ENCODE measurements around the gene GALNT10.

GALNT10 gene

DNA sequence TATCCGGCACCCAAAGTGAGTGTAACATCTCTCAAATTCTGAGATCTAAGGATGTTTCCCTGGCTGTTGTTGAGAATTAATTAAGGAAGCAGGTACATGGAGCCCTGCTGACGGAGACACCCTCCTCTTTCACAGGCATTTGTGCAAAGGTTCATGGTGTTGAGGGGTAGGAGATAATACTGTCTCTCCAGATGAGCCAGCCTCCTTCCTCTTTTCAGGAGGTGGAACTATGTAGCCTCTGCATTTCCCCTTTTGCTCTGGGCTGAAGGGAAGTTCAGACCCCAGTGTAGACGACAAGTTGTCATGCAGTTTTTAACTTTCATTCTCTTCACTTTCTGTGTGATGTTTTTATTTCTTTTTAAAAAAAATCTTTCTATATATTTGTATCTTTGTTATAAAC is 107.5 kb downstream of the GALNT10 start:
- DNase-seq = no peak

DNA sequence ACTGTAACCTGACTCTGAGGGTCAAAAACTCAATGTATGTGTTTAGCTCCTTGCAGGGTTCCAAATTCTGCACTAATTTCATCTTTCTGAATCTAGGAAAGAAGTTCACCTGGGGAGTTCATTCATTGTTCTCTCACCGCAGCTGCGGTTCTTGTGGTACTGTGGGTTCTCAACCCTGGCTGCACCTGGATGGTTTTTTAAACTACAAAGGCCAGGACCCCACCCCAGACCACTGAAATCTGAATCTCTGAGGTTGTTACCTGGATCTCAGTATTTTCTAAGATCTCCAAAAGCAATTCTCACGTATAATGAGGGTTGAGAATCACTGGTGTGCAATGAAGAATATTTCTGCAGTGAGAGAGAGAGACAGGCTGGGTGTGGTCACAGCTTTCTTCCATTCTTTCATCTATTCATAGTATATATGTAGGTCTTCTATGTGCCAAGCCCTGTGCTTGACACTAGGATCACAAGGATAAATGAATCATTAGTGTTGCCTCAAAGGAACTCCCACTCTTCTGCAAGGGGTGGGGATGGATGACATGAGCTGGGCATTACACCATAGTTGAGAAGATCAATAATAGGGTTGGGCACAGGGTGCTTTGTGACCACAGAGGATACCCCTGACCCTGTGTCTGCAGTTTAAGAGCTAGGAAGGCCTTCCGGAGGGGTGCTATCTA is 109.8 kb downstream of the GALNT10 start:
- DNase-seq = no peak

DNA sequence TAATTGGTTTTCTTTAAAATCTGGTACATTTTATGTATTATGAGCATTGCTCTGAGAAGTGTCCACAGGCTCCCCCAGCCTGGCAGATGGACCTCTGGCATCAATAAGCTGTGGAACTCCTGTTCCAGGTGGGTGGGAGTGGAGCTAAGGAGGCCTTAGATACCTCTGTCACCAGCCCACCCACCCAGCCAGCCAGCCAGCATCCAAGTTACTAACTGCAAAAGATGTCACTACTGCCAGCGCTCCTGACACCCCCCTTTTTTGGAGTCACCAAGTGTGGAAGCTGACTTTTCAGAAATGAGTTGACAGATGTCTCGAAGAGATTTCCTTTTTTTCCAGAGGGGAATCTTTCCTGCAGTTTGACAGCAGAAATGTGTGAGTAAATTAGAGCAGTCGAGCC is 111.2 kb downstream of the GALNT10 start:
- DNase-seq = no peak

DNA sequence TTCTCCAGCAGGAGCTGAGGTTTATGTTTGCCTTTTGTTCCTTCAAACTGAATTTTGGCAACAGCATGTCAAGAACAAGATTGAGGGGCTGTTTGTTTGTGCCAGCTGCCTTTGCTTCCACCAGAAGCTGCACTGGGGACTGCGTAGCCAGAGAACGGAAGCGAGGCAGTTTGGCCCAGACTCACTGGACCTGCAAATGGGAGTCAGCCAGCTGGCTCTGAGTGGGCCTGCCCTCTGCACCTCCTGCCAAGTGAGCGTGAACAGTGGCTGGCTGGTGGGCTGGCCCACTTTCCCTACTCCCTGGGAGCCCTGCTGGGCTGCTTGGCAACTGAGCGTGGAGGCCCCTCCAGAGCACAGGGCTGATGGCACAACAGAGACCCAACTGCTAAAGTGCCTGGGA is 111.6 kb downstream of the GALNT10 start:
- DNase-seq = no peak

DNA sequence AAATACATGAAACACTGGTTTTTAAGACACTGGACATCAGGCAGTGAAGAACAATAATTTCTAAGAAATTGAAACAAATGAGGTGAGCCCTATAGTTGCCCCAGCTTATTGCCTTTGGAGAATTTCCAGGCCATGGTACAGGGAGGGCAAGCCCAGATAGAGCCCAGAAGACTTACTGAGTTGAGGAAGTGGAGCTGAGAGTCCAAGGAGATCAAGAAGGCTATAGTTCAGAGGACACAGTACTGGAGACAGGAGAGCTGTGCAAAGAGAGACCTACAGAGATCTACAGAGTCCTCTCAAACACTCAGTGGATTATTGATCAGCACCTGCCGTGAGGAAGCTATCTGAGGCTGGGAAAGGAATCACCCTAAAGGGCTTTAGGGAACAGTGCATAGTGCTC is 112.6 kb downstream of the GALNT10 start:
- no peak for DNase-seq

DNA sequence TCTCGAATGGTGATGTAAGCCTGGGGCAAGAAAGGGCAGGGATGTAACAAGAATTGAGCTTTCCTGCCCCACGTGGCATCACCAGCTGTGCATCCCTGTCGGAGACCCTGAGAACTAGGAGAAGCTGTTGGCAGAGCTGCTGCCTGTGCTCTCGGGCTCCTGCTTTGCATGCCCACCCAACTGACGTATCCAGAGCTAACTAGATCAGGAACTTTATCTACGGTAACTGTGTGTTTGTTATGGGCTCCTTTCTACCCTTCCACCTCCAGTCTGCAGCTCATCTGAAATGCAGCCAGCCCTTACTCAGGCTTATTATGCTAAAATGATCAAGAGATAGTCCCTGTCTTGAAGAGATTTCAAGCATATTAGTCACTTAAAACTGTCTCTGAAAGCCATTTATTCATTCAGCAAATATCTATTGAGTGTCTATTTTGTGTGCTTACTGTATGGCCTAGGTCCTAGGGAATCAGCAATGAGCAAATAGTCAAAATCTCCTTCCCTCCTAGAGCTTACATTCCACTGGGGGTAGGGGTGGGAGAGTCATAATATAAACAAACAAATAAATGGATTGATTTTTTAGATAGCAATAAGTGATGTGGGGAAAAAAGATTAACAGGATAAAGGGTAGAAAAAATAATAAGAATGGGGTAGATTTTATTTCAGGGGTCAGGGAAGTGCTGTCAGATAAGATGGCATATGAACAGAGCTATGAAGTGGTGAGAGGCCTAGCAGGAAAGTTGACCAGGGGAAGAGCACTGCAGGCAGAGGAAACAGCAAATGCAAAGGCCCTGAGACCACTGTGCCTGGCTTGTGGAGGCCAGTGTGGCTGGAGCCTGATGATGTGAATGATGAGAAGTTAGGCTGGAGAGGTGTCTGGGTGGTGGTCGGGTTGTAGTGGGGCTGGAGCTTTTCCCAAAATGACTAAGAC is 118.2 kb downstream of the GALNT10 start:
- DNase-seq = no peak

DNA sequence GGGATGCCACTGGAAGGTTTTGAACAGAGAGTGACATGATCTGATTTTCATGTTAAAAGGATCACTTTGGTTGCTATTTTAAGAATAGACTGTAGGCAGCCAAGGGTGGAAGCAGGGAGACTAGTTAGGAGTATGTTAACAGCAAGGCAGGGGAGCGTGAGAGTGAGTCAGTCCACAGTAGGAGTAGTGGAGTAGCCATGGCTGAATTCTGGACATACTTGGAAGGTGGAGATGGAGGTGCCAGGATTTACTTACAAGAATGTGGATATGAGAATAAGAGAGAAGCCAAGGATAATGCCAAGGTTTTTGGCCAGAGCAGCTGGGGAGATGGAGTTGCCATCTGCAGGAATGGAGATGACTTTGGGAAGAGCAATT is 118.8 kb downstream of the GALNT10 start:
- no peak for DNase-seq

DNA sequence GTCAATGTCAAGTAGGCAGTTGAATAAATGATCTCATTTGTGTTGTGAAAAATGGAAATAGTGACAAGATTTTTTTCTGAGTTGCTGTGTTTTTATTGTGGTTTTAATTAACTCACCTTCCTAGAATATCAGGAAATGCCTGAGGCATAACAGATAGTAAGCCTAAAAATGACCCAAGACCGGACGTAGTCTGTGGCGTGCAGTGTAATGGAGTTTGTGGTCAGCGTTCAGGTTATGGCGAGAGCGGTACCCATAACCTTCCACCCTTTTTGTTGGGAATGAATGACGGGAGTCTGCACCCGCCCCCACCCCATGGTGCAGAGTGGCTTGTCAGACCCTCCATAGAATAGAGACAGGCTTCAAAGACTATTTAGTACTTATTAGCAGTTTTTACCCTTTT is 119.3 kb downstream of the GALNT10 start:
- DNase-seq = no peak

DNA sequence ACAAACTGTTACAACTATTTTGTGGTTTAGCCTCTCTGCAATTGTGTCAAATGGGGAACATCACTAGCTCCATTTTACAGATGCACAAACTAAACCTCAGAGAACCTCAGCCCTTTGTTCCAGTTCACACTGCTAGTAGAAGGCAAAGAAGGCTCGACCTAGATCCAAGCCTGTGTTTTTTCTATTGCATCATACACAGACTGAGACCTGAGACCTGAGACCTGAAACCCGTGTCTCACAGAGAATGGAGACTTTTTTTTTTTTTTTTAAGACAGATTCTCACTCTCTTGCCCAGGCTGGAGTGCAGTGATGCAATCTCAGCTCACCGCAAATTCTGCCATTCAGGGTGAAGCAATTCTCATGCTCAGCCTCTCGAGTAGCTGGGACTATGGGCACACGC is 120.8 kb downstream of the GALNT10 start:
- no peak for DNase-seq

DNA sequence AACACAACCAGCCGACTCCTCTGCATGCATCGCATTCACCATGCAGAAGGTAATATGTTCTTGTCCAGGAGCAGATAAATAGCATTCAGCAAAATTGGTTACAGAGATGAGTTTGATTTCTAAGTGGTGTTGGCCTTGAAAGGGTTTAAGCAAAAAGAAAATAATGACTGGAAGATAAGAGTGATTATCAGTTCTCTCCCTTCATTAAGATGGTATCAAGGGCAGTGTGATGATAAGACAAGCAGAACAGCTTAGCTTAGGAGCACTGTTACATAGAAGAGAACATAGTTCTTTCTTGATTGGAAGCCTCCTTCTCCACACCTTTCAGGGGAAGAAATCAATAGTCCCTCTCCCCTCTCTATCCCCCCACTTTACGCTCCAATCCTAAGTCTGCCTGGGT is 121.5 kb downstream of the GALNT10 start:
- DNase-seq = no peak

DNA sequence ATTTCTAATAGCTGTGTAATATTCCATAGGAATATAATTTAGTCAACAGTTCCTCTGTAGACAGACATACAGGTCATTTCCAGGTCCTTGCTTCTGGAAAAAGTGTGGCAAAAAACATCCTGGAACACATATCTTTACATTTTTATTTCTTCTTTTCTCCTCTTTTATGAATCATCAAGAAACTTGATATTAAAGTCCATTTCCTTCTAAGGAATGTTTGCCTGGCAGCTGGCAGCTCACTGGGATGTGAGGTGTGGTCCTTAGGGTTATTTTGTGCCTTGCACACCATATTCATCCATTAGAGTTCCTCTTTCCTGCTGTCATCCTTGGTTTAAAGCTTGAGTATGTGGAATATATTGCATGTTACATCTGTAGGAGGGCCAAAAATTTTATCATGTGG is 122.0 kb downstream of the GALNT10 start:
- DNase-seq = no peak

DNA sequence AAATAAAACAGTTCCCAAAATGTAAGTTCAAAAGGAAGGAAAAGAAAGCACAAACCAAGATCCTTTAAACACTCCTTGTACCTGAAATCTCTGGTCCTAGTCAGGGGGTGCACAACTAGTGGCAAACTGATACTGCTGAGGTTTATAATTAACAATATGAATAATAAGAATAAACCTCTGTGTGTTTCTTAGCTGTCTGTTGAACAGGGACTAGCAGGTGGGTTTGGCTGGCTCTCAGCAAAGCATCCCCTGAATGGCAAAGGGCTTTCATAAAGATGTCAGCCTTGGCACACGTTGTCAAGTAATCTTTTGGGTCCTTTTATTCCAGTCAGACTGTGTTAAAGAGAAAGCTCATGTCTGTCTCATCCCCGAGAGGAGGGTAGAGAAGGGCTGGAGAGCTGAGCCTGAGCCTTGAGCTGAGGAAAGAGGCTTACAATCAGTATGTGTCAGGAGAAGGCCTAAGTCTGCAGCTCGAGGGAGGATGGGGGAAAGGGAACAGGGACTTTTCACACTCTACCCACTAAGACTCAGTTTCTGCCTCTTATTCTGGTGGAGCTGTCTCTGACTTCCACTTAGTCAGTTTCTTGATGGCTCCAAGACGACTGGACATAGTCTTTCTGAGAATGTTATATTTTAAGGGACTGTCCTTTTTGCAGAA is 123.0 kb downstream of the GALNT10 start:
- no peak for DNase-seq

DNA sequence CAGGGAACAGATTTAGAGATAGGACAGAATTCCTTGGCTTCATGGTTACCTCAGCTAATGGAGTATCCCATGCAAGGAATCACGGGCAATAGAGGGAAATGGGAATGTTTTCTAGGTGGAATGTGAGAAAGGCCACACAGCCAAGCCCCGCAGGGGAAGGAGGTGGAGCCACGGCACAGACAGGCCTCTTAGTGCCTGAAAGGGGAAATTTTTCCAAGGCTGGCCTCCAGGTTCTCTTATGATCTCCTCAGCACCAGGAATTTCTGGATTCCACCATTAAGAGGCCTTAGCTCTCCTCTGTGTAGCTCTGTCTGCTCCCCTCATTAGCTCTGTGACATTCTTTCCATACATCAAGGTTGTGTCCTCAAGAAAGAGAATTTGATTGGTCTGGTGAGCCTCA is 124.7 kb downstream of the GALNT10 start:
- no peak for DNase-seq

DNA sequence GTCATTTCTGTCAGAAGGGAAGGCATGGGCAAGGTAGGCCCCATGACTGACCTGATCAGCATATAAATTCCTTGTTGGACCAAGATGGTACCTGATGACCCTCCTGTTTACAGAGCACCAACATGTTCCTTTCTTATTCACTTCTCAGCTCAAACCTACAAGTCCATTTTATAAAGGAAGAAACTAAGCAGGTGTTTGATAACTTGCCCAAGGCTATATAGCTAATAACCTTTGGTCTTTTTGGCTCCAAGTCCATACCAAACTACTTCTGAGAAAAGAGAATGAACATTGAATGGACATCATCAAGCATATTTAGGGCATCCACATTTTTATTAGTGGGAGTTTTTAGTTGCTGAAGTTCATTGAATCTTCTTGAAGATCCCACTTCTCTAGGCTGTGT is 125.2 kb downstream of the GALNT10 start:
- no peak for DNase-seq

DNA sequence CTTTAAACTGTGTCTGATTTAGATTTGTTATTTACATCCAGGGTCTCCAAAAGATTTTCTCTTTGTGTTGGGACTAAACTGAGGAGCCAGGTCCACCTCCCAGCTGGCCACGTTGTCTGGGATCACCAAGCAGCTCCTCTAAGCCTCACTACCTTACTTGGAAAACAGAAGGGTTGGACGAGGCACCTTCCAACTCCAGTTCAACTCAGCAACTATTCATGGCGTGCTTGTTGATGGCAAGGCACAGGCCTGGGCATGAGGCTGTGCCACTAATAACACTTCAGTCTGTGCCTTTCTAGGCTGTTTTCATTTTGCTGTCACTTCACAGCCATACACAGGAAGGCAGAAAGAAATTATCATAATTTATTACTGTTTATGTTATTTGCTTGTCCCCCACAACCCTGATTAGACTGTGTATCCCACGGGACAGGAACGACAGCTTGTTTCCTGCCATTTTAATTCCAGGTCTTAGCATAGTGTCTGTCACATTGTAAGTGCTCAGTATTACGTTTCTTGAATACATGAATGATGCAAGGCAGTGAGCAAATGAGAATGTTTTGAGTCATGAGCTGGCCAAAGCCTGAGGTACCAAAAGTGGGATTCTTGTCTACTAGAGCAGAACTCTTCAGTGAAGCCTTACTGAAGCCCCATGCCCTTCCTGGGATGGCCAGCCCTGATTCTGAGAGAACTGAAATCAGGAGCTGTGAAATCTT is 125.8 kb downstream of the GALNT10 start:
- no peak for DNase-seq

DNA sequence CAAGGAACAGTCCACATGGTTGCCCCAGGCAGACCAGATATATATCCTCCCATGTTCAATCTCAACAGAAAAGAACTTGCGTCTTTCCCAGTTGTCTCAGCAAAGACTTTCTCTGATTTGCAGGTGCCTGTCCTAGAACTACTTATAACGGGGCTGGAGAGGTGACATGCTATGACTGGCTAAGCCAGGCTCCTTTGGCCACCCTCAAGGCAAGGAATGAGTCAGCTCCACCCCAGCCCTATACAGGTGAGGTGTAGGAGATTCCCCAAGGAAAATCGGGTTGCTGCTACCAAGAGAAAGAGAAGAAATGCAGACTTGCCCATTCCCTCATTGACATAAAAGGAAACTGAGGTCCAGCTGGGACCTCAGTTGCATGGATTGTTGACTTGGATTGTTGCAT is 127.4 kb downstream of the GALNT10 start:
- DNase-seq = no peak

DNA sequence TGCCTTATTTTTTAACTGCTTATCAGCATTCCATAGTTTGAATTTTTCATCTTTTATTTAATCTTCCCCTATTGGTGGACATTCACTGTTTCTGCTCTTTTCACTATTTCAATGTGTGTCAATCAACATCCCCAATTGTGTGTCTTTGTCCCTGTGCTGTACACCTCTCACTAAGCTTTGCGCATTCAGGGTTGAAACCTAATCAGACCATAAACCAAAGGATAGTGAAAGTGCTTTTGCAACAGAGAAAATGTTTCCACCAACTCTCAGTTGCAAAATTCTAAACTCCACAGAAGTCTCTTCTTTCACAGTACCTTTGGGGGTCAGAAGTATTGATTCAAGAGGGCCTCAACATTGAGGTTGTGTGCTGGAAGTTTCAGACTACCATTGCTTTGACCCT is 128.2 kb downstream of the GALNT10 start:
- DNase-seq = no peak

DNA sequence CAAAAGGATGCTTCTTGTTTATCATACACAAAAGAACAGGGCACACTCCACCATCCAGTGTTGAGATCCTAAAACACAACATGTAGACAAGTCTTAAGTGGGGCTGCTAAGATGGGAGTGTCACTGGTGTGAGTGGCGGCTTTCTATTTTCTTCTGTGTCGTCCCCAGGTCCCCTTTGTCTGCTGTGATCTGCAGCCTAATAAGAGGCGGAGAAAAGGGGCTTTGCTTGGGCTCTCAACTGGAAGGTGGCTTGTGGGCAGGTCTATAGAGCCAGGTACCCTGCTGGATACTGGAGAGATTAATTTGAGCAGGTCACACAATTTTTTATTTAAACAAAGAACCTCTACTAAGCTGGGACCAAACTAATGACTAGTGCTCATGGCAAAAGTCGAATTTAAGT is 129.2 kb downstream of the GALNT10 start:
- no peak for DNase-seq

DNA sequence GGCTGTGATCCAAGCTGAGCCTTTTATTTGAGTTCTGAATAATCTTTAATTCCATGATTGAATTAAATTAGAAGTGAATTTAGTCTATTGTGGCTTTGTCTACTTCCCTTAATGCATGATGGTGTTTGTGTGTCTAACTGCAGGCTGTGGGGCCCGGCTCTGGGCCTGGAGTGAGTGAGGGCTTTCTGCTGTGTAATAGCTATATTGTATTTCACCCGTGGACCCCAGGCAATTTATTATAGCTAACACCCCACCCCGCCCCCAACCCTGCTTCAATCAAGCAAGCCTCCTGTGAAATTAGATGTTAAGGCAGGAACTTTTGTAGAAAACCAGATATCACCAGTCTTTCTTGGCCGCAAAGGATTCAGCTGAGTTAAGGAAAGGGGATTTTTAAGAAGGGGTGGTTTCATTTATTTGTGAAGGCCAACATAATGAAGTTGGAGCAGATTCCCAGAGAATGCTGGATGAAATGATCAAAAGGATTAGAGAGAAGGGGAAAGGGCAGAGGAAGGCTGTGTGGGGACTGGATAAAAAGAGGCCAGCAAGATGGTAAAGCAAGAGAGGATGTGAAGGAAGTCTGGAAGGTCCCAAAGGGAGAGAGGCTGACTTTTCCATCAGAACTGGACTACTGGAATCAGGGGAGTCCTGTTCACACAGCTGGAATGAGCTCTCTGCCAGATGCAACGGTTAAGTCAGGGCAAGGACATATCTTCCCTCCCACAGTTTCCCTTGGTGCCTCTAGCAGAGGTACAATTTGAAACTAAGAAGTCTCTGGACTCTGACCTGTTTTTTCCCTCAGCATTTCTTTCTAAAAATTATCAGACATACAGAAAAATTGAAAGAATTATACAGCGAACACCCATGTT is 129.9 kb downstream of the GALNT10 start:
- no peak for DNase-seq

DNA sequence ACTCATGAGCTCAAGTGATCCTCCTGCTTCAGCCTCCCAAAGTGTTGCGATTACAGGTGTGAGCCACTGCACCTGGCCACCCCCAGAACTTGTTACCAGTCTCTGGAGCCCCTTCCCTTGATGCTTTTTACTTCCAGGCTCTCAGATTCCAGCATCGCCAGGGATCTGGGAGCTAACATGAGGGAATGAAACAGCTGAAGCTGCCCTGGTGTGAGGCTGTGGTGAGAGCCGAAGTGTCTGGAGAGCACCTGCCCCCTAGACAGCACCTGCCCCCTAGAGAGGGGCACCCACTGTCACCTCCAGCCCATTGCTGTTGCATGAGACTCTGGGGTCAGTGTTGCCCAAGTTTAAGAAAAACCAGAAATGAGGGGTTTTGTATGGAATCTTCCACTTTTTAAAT is 131.0 kb downstream of the GALNT10 start:
- DNase-seq = no peak

DNA sequence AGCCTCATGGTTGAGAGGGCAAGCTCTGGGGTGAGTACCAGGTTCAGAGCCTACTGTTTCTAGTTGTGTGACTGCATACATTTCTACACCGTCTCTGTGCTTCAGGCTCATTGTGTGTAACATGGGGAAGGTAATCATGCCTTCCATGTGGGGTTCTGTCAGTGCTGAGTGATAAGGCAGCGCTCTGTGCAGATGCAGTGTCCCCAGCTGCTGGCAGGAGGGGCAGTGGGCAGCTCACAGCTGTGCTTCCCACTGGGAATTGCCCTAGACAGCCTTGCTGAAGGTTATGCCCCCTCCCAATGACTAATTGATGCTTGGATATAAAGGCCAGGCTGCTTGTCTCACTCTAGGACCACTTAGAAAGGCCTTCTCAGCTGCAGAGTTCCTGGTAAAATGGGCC is 133.5 kb downstream of the GALNT10 start:
- DNase-seq = no peak

DNA sequence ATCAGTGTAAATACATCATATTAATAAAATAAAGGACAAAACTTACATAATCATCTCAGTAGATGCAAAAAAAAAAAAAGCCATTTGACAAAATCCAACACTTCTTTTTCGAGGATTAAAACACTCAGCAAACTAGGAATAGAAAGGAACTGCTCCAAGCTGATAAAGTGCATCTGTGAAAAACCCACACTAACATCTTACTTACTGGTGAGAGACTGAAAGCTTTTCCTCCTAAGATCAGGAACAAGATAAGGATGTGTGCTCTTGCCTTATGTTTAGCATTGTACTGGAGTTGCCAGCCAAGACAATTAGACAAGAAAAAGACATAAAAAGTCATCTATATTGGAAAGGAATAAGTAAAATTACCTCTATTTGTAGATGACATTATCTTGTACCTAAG is 135.0 kb downstream of the GALNT10 start:
- DNase-seq = no peak
